GM12892 (cell line): Measurements from ENCODE around the gene PATJ.

Experiments
- POLR2A ChIP-seq: IDR thresholded peaks from 2 replicates; pipeline ENCODE4 v1.6.1; 2011; ENCODE audit warnings: low read depth, low read length, control low read depth
- POLR2AphosphoS5 ChIP-seq: IDR thresholded peaks from 2 replicates; pipeline ENCODE4 v1.6.1; 2011; ENCODE audit warnings: low read depth, low read length, control low read depth

DNA sequence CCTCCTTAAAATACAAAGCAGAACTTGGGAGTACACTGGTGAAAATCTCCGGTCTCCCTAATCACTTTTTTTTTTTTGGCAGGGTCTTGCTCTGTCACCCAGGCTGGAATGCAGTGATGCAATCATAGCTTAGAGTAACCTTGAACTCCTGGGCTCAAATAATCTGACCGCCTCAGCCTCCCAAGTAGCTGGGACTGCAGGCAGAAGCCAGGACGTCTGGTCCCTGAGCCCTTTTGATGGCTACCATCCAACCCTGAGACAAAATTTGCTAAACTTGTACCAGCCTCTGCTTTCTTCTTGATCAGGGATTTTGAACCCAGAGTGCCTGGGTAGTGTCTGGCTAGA is 456.5 kb downstream of the PATJ start:
- no peak for TF ChIP-seq POLR2A
- no peak for TF ChIP-seq POLR2AphosphoS5
